Stimulated activated CD8-positive, alpha-beta memory T cell treated with anti-CD3 and anti-CD28 coated beads, Interleukin-4, amount 100 ng/mL, for 1 hour (primary cell): ENCODE measurements around the gene ALG12.

Experiments
- DNase-seq, 2 donors: peaks; one replicate each; pipeline ENCODE4 v3.0.0-alpha.2; 2020; ENCODE audit warnings: low read depth in 2 of 2, low spot score in 1 of 2

ALG12 gene

GRCh38 chr22:49913446-49913845 is 4.8 kb downstream of the ALG12 start:
- DNase-seq: no peak

GRCh38 chr22:49913026-49913425 is 5.2 kb downstream of the ALG12 start:
- no peak for DNase-seq

- no peak for DNase-seq
Measured at GRCh38 chr22:49911881-49912625, 6.2 kb downstream of the ALG12 start.

- no peak for DNase-seq
Measured at GRCh38 chr22:49910229-49911155, 7.7 kb downstream of the ALG12 start.

DNA sequence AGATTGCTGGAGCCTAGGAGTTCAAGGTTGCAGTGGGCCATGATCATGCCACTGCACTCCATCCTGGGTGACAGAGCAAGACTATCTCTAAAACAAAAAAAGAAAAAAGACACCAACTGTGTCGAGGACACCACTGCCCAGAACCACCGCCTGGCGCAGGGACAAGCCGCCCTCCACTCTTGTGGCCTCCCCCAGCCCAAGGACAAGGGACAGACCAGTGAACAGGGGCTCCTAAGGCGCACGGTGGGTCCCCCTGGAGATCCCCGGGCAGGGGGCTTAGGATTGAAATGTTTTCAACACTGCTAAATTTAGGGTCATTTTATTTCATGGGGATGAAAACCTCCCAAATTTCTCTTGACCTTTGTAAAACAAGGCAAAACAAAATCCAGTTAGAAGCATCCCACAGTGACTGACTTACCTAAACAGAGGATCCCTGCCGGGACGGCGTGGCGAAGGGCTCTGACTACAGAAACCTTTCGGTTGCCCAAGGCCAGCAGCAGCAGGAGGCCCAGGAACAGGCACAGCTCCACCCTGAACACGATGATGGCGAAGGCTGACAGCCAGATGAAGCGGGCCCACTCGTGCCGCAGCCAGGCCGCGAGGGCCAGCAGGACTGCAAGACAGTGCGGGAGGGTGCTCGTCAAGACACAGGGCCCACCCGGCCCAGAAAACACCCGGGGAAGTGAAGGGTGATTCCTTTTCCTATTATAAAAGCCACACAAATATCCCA is 8.6 kb downstream of the ALG12 start:
- DNase-seq: no peak

- DNase-seq: no peak
Measured at GRCh38 chr22:49907807-49908206, 10.4 kb downstream of the ALG12 start.

- no peak for DNase-seq
Measured at GRCh38 chr22:49906799-49907290, 11.4 kb downstream of the ALG12 start.

GRCh38 chr22:49906071-49906798 is 12.0 kb downstream of the ALG12 start:
- DNase-seq: no peak

- DNase-seq: no peak
Measured at GRCh38 chr22:49905465-49905864, 12.8 kb downstream of the ALG12 start.

- no peak for DNase-seq
Measured at GRCh38 chr22:49904040-49904369, 14.2 kb downstream of the ALG12 start.

- DNase-seq: no peak
Measured at GRCh38 chr22:49903322-49904039, 14.8 kb downstream of the ALG12 start.

DNA sequence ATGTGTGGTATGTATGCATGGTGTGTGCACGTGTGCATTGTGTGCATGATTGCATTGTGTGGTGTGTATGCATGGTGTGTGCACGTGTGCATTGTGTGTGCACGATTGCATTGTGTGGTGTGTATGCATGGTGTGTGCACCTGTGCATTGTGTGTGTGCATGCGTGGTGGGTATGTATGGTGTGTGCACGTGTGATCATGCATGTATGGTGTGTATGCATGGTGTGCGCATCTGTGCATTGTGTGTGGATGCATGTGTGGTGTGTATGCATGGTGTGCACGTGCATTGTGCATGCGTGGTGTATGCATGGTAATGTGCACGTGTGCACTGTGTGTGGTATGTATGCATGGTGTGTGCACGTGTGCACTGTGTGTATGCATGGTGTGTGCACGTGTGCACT is 16.8 kb downstream of the ALG12 start:
- DNase-seq: no peak

DNA sequence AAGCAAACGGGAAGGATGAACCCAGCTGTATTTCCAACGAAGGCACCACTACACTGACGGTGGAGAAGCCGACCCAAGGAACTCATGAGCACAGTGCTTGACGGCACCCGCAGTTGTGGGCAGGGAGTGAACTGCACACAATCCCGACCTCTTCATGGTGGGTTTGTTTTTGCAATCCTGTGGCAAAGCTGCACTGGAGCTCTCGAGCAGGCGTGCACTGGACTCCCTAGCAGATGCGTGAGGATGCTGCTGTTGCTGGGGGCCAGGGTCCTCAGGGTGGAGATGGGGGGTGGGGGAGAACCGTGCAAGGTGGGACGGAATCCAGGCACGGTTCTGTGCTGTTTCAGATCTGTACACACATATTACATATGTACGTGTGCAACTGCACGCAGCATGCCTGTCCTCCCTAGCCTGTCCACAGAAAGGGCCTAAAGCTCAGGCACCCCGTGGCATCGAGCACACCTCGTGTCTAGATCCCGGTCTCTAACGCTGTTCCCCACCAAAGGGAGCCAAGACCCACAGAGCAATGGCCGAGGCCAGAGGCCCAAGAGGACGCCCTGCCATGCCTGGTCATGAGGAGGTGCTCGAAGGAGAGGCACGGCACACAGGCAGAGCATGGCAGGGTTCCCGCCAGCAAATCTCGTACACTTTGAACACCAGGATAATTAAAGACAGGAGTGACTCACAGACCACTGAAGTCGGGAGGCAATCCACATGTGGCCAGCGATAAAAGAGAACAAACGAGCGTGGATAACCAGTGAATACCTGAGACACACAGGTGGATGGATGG is 17.6 kb downstream of the ALG12 start:
- no peak for DNase-seq

GRCh38 chr22:49899530-49899929 is 18.7 kb downstream of the ALG12 start:
- no peak for DNase-seq

DNA sequence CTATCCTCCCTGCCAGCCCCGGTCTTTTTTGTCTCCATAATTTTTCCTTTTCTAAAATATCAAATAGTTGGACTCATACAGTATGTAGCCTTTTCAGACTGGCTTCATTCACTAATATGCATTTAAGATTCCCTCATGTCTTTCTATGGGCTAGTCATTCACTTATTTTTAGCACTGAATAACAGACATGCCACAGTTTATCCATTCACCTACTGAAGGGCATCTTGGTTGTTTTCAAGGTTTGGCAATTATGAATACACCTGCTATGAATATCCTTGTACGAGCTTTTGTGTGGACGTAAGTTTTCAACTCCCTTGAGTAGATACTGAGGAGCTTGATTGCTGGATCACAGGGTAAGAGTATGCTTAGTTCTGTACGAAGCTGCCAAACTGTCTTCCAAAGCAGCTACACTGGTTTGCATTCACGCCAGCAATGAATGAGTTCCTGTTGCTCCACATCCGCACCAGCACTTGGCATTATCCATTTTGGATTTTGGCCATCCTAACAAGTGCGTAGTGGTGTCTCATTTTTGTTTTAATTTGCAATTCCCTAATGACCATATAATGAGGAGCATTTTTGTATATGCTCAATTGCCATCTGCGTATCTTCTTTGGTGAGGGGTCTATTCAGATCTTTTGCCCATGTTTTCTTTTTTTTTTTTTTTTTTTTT is 21.1 kb downstream of the ALG12 start:
- no peak for DNase-seq

- no peak for DNase-seq
Measured at GRCh38 chr22:49896201-49896600, 22.0 kb downstream of the ALG12 start.

DNA sequence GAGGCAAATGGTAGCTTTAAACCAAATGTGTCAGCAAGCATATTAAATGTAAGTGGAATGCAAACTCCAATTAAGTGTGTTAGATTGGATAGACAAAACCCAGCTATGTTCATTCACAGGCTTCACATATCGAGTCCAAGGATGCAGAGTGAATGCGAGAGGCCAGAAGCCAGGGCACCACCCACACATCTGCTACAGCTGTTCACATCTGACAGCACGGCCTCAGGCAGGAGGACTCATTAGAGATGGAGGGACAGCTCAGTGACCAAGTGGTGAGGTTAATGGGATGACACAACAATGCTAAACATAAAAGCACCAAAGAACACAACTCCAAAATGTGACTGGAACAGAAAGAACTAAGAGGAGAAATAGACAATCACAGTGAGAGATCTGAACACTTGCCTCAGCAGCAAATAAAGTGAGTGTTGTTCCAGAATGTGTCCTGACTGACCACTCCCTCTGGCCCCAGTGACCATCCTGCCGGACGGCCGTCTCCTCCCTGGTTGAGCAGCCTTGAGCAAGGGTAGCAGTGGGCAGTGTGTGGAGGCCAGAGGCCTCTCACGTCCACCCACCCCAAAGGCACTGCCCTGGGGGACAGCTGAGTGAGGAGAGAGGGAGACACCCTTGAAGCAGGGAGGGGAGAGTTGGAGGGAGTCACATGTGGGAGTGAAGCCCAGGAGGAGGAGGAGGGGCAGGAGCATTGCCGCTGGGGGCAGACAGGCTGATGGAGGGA is 23.8 kb downstream of the ALG12 start:
- DNase-seq: no peak

DNA sequence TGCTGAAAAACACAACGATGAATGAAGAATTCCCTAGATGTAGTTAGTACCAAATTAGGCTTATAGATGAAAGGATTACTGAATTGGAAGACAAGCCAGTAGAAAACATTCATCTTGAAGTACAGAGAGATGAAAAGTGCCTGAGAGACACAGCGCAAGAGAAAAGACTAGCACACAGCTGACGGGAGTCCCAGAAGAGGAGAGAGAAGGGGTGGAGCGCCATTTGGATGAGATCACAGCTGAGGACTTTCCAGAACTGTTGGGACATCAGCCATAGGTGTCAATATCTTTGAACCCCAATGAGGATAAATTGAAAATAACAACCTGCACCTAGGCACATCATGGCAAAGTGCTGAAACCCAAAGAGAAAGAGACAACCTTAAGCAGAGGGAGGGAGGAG is 25.2 kb downstream of the ALG12 start:
- DNase-seq: no peak
